Progenitor cell of endocrine pancreas (in vitro differentiated cells): Measurements from ENCODE around the gene MBOAT2. TPM values are rescaled to one million over a fixed set of nuclear protein-coding genes. Genes with fewer than 3 reads are reported as not detected.

Experiments
- DNase-seq: peaks from one replicate; pipeline ENCODE4 v3.0.0; 2021; ENCODE audit warnings: low spot score; ENCODE audit not compliant: unreplicated experiment
- H3K27ac Mint-ChIP-seq: 2 replicates; pipeline ENCODE4 v1.8.0; 2021; ENCODE audit warnings: mild to moderate bottlenecking, moderate library complexity, mixed read lengths
- H3K27me3 Mint-ChIP-seq: 2 replicates; pipeline ENCODE4 v1.8.0; 2021; ENCODE audit warnings: mixed read lengths
- H3K36me3 Mint-ChIP-seq: 2 replicates; pipeline ENCODE4 v1.8.0; 2022; ENCODE audit warnings: mixed read lengths; ENCODE audit not compliant: insufficient read depth
- H3K4me1 Mint-ChIP-seq: 2 replicates; pipeline ENCODE4 v1.8.0; 2021; ENCODE audit warnings: low read depth, mixed read lengths
- H3K4me3 Mint-ChIP-seq: 2 replicates; pipeline ENCODE4 v1.8.0; 2021; ENCODE audit warnings: low read depth, mild to moderate bottlenecking, moderate library complexity, mixed read lengths
- H3K9me3 Mint-ChIP-seq: 2 replicates; pipeline ENCODE4 v1.8.0; 2021; ENCODE audit warnings: low read depth, mixed read lengths
- total RNA-seq: library from RNA; stranded (reverse); gene quantifications from 2 replicates; pipeline ENCODE4 v1.2.1, GENCODE V29; 2021
- TF ChIP-seq, protein P1 (sequence below): fragments of 200-600 bp; sonication (generic); IDR thresholded peaks from one replicate; pipeline ENCODE4 v1.5.0; 2021; ENCODE audit warnings: antibody characterized with exemption, mild to moderate bottlenecking; ENCODE audit not compliant: unreplicated experiment

MBOAT2 gene
- total RNA-seq, 1 donor from 2014 or later = 49.8 TPM

- no peak overlapping the region for H3K4me3 Mint-ChIP-seq
Measured at GRCh38 chr2:8926356-8926755, 77.1 kb downstream of the MBOAT2 start.

GRCh38 chr2:8925411-8925810, 78.1 kb downstream of the MBOAT2 start:
- H3K4me3 Mint-ChIP-seq = no peak overlapping the region
- H3K36me3 Mint-ChIP-seq = peaks cover 9% of the 10 kb centered on the region
- DNase-seq = no peak
- no peaks in the 10 kb centered on the region for H3K9me3 Mint-ChIP-seq
- TF ChIP-seq, protein P1, sequence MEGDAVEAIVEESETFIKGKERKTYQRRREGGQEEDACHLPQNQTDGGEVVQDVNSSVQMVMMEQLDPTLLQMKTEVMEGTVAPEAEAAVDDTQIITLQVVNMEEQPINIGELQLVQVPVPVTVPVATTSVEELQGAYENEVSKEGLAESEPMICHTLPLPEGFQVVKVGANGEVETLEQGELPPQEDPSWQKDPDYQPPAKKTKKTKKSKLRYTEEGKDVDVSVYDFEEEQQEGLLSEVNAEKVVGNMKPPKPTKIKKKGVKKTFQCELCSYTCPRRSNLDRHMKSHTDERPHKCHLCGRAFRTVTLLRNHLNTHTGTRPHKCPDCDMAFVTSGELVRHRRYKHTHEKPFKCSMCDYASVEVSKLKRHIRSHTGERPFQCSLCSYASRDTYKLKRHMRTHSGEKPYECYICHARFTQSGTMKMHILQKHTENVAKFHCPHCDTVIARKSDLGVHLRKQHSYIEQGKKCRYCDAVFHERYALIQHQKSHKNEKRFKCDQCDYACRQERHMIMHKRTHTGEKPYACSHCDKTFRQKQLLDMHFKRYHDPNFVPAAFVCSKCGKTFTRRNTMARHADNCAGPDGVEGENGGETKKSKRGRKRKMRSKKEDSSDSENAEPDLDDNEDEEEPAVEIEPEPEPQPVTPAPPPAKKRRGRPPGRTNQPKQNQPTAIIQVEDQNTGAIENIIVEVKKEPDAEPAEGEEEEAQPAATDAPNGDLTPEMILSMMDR = no peak
- peaks cover 44% of the 10 kb centered on the region for H3K4me1 Mint-ChIP-seq
- H3K27ac Mint-ChIP-seq = no peak overlapping the region
- peaks cover 2% of the 10 kb centered on the region for H3K27me3 Mint-ChIP-seq

More at GRCh38 chr2:8926356-8926755, 77.1 kb downstream of the MBOAT2 start:
- Mint-ChIP-seq H3K9me3 (peaks cover 5% of the 10 kb centered on the region), H3K27ac (peak overlapping the region; percentile 85), H3K36me3 (peaks cover 15% of the 10 kb centered on the region), H3K4me1 (peaks cover 44% of the 10 kb centered on the region), H3K27me3 (peaks cover 8% of the 10 kb centered on the region)
- DNase-seq = no peak
- TF ChIP-seq, protein P1 = no peak

DNA sequence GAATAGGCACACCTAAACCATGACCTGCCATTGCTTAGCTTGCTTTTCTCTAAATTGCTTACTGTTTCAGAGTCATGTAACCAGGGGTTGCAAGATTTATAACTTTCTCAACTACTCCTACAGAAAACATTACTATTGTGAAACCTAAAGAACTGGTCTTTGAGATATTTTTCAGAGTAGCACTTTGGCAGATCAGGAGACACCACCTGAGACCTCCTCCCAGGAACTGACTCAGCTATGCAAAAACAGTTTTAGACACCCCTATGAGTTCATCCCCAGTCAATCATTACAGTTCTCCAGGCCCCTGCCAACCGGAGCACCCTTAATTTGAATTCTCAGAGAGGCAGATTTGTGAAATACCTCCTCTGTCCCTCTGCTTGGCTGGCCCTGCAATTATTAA, 80.3 kb downstream of the MBOAT2 start:
- Mint-ChIP-seq H3K27ac (no peak overlapping the region), H3K27me3 (peaks cover 2% of the 10 kb centered on the region), H3K4me1 (peaks cover 37% of the 10 kb centered on the region)

DNA sequence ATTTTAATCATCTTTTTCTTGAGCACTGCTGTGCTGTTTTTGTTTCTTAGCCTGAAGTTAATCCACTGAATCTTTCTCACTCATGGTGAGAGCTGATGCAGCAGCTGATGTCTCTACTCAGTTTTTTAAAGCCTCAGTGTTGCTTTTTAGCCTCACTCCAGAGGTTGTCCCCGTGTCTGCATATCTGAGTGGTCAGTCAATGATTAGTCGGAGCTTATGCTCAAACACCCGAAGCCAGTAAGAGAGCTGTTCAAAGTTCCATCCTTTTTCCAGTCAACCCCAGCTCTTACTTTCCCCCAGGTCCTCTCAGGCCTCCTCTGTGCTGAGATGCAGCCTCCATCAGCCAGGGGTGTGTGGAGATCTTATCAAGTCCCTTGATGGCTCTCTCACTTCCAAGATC, 81.1 kb downstream of the MBOAT2 start:
- peaks cover 34% of the 10 kb centered on the region for H3K4me1 Mint-ChIP-seq
- H3K9me3 Mint-ChIP-seq = no peaks in the 10 kb centered on the region
- no peak for DNase-seq
- peaks cover 3% of the 10 kb centered on the region for H3K36me3 Mint-ChIP-seq
- no peak overlapping the region for H3K4me3 Mint-ChIP-seq
- TF ChIP-seq, protein P1 = no peak
- H3K27me3 Mint-ChIP-seq = peaks cover 2% of the 10 kb centered on the region
- H3K27ac Mint-ChIP-seq = no peak overlapping the region

More for the DNA sequence above, 80.3 kb downstream of the MBOAT2 start:
- H3K4me3 Mint-ChIP-seq = no peak overlapping the region
- peaks cover 7% of the 10 kb centered on the region for H3K36me3 Mint-ChIP-seq
- H3K9me3 Mint-ChIP-seq = no peaks in the 10 kb centered on the region
- no peak for DNase-seq
- TF ChIP-seq, protein P1 = no peak

DNA sequence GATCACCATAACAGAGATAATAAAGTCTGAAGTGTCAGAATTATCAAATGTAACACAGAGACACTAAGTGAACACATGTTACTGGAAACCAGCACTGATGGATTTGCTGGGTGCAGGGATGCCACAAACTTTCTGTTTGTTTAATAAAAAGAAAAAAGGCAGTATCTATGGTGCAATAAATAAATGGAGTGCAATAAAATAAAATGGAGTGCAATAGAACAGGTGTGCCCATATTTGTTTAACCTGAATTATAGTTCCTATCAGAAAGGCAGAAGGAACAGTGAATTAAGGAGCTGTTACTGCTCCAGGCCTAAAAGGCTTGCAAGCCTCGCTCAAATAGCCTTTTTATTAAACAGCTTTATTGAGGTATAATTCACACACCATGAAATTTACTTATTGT, 85.1 kb downstream of the MBOAT2 start:
- Mint-ChIP-seq H3K4me3 (no peak overlapping the region), H3K36me3 (peaks cover 13% of the 10 kb centered on the region), H3K27me3 (no peaks in the 10 kb centered on the region), H3K4me1 (peaks cover 12% of the 10 kb centered on the region), H3K9me3 (peaks cover 8% of the 10 kb centered on the region), H3K27ac (no peak overlapping the region)
- TF ChIP-seq, protein P1 = no peak
- no peak for DNase-seq
